ENCODE results near the gene ADAM19.
A peak's percentile ranks its signal among the peaks of the same experiment; 100 is the strongest.
"Not testable (repeated sequence)": the region's sequence is repeated elsewhere in the genome, so short reads cannot be mapped to it uniquely, and the experiment has no call there.

The ADAM19 gene

GRCh38 chr5:157511651-157512644, 63.6 kb downstream of the ADAM19 start:
- DNase-seq: no peak

- DNase-seq: no peak
These were observed 64.9 kb downstream of the ADAM19 start for GRCh38 chr5:157510682-157511081.

DNA sequence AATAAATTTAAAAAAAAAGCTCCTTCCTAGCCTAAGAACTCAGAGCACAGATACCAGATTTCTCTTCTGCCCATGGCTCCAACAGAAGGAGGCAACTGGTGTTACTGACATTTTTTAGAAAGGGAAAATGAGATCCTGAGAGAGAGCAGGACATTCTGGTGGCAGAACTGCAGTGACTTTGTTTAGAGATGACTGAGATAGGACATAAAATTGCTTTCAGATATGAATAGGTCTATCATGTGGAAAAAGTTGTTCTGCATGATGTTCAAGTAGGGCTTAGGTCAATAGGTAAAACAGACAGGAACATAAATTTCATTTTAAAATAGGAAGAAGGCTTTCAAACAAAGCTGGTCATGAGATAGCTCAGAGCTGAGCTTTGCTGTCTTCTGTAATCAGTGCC, 66.0 kb downstream of the ADAM19 start:
- no peak for DNase-seq

GRCh38 chr5:157509093-157509492, 66.5 kb downstream of the ADAM19 start:
- no peak for DNase-seq

GRCh38 chr5:157506981-157507780, 68.4 kb downstream of the ADAM19 start:
- no peak for DNase-seq

GRCh38 chr5:157506066-157506590, 69.4 kb downstream of the ADAM19 start:
- DNase-seq: no peak

GRCh38 chr5:157505496-157505895, 70.1 kb downstream of the ADAM19 start:
- no peak for DNase-seq

DNA sequence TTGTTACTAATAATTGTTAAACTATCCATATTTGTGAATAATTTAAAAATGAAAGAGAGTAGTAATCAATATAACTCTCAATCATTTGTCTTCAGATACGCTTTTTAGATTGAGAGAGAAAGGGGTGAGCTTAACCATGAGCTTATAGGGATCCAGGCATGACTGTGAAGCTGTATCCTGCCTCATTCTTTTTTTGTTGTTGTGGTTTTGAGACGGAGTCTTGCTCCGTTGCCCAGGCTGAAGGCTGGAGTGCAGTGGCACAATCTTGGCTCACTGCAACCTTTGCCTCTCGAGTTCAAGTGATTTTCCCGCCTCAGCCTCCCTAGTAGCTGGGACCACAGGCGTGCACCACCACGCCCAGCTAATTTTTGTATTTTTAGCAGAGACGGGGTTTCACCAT, 71.5 kb downstream of the ADAM19 start:
- DNase-seq: no peak

GRCh38 chr5:157502143-157502647, 73.4 kb downstream of the ADAM19 start:
- DNase-seq: no peak

GRCh38 chr5:157497875-157498611, 77.5 kb downstream of the ADAM19 start:
- peak; percentile 81 for DNase-seq

DNA sequence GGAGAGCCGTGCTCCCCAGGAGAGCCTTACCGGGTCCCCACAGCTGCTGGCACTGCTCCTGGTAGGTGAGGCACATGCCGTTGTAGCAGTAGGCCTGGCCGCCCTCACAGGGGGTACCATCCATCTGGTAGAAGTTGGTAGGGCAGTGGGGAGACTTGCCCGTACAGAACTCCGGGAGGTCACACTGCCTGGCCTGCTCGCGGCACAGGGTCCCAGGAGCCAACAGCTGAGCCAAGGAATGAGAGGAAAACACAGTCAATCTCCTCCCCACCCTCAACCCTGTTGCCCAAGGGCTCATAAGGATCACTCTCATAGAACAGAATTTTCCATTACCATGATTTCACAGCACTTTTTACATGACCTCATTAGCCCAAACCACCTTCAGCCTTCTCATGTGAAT, 78.7 kb downstream of the ADAM19 start:
- no peak for DNase-seq

DNA sequence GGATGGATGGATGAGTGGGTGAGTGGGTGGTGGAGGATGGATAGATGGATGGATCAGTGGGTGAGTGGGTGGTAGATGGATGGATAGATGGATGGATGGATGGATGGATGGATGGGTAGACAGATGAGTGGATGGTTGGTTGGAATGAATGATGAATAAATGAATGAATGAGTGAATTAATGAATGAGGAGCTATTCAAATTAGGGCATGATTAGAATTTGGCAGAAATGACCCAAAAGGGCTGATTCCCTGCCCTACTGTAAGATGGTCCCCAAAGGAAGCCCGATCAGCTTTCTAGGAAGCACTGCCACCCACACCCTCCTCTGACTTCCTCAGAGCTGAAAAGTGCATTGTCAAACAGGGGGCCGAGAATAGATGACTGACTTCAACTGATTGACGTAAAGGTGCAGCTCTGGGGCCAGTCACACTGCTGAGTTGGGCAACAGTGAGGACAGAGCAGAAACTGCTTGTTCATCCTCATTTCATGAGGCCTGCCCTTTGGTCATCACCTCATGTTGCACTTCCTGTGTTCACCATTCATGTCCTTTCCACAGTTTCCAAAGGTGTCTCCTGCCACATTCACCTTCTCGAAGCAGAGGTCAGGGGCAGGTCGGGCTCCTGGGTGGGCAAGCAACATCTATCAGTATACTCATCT, 81.3 kb downstream of the ADAM19 start:
- DNase-seq: no peak

DNA sequence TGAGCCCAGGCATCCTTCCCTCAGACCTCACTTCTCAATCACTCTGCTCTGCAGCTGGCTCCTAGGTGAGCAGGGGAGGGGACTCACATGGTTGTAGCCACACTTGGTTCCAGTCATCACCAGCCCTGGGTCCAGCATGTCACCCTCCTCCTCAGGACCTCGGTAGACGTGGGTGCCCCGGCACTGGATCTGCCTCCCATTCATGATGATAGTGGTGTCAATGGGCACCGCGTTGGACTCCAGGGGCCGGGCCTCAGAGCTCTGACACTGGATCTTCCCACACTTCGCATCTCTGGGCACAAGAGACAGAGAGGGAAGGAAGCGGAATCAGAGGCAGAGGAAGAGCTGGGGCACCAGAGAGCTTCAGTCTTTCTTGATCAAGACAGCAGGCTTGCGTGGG, 82.7 kb downstream of the ADAM19 start:
- DNase-seq: no peak

DNA sequence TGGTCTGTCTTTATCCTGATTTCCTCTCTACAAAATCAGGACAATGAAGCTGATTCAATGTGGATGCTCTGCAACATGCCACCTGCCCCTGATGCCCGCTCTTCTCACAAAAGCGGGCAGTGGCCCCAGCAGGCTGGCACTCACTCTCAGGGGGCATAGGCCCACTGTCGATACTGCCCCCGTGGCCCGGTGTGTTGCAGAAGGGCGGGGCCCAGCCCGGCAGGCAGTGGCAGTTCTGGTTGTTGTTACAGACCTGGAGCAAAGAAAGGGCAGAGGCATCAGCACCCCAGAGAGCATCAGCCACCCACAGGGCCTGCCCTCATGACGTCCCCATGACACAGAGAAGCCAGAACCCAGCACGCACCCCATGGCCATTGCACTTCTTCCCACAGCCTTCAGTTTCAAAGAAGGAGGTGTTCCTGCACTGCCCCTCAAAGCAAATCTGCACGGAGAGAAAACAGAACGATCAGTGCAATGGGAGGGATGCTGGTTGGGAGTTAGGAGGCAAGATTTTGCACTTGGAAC, 84.0 kb downstream of the ADAM19 start:
- no peak for DNase-seq

DNA sequence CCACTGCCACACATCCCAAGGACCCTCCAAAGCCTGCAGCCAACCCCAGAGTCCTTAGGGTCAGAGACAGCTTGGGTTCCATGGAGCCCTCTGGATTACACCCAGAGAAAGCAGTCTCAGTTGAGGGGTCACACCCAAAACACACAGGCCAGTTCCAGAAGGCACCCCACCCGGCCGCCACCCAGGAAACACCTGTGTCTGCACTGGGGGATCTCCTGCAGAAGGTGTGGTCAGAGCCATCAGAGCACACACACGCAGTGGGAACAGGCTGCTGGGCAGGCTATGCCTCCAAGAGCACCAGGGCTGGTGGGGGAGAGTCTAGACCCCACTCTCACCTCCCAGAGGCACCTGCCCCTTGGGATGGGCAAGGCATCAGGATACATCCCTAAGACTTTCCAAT, 88.2 kb downstream of the ADAM19 start:
- no peak for DNase-seq

DNA sequence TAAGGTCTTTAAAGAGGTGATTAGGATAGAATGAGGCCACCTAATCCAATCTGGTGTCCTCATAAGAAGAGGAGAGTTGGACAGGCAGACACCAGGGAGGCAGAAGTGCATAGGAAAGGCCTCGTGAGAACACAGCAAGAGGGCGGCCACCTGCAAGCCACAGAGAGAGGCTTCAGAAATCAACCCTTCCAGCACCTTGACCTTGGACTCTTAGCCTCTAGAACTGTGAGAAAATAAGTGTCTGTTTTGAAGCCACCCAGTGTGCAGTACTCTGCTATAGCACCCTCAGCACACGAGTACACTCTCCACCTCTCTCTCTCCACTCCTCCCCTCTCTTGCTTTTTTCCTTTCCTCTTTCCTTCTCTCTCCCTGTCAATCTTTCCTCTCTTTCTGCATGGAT, 88.7 kb downstream of the ADAM19 start:
- DNase-seq: no peak

- no peak for DNase-seq
These were observed 89.3 kb downstream of the ADAM19 start for GRCh38 chr5:157486221-157486681.

- DNase-seq: no peak
These were observed 89.8 kb downstream of the ADAM19 start for GRCh38 chr5:157485811-157486210.

- DNase-seq: no peak
These were observed 90.2 kb downstream of the ADAM19 start for GRCh38 chr5:157485340-157485739.

GRCh38 chr5:157484768-157485167, 90.8 kb downstream of the ADAM19 start:
- no peak for DNase-seq

DNA sequence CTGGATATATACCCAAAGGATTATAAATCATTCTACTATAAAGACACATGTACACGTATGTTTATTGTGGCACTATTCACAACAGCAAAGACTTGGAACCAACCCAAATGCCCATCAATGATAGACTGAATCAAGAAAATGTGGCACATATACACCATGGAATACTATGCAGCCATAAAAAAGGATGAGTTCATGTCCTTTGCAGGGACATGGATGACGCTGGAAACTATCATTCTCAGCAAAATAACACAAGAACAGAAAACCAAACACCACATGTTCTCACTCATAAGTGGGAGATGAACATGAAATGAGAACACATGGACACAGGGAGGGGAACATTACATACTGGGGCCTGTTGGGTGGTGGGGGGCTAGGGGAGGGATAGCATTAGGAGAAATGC, 92.9 kb downstream of the ADAM19 start:
- DNase-seq: not testable (repeated sequence)

DNA sequence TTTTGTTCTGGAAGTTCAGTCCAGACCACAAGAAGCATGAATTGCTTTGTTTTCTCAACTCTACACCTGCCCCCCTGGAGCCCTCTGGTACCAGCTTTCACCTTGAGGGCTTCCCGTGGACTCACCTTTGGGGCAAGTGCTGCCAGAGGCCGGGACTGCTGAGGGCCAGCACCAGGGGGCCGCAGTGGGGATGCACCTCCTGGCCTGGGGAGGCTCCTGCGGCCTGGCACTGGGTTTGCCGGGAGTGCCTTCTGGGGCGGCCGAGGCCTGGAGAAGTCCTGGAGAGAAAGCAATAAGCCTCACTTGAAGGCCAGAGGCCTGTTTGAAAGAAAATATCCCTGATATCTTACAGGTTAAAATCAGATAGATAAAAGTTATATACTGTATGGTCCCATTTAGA, 93.9 kb downstream of the ADAM19 start:
- DNase-seq: no peak

Data from NCI-H1105 treated with DMSO at 0.1 percent for 48 hours (cell line).